Endodermal cell (in vitro differentiated cells): Measurements from ENCODE around the gene ZNF646. TPM values are rescaled to one million over a fixed set of nuclear protein-coding genes. Genes with fewer than 3 reads are reported as not detected.

Experiments
- DNase-seq: peaks from one replicate; pipeline ENCODE4 v3.0.0-alpha.2; 2017
- H3K27ac ChIP-seq: 2 replicates; pipeline ENCODE4 v1.5.1; 2013; ENCODE audit warnings: mild to moderate bottlenecking, low read depth, low read length, moderate library complexity
- H3K27me3 ChIP-seq: 2 replicates; pipeline ENCODE4 v1.6.1; 2013; ENCODE audit warnings: mild to moderate bottlenecking, low read length, moderate library complexity; ENCODE audit not compliant: insufficient read depth, control insufficient read depth, poor library complexity, severe bottlenecking
- H3K36me3 ChIP-seq: 2 replicates; pipeline ENCODE4 v1.7.0; 2013; ENCODE audit warnings: mild to moderate bottlenecking, low read length, moderate library complexity; ENCODE audit not compliant: control insufficient read depth, insufficient read depth
- H3K4me1 ChIP-seq: one replicate; pipeline ENCODE4 v1.7.0; 2013; ENCODE audit warnings: low read length; ENCODE audit not compliant: control insufficient read depth, insufficient read depth
- H3K4me3 ChIP-seq: 2 replicates; pipeline ENCODE4 v1.5.1; 2013; ENCODE audit warnings: mild to moderate bottlenecking, low read length, moderate library complexity
- H3K9ac ChIP-seq: 2 replicates; pipeline ENCODE4 v1.6.1; 2013; ENCODE audit warnings: mild to moderate bottlenecking, low read length, moderate library complexity; ENCODE audit not compliant: poor library complexity, severe bottlenecking; ENCODE audit errors: extremely low read depth
- H3K9me3 ChIP-seq: 2 replicates; pipeline ENCODE4 v1.6.1; 2013; ENCODE audit warnings: mild to moderate bottlenecking, low read length, moderate library complexity; ENCODE audit not compliant: control insufficient read depth
- H3K27ac Mint-ChIP-seq: 2 replicates; pipeline ENCODE4 v1.8.0; 2020; ENCODE audit warnings: mixed read lengths
- H3K27me3 Mint-ChIP-seq: 2 replicates; pipeline ENCODE4 v1.8.0; 2021; ENCODE audit warnings: mild to moderate bottlenecking, mixed read lengths; ENCODE audit not compliant: insufficient read depth
- H3K36me3 Mint-ChIP-seq: 2 replicates; pipeline ENCODE4 v1.8.0; 2020; ENCODE audit warnings: low read depth, mixed read lengths
- H3K4me1 Mint-ChIP-seq: 2 replicates; pipeline ENCODE4 v1.8.0; 2020; ENCODE audit warnings: mixed read lengths
- H3K4me3 Mint-ChIP-seq: 2 replicates; pipeline ENCODE4 v1.8.0; 2020; ENCODE audit warnings: mild to moderate bottlenecking, moderate library complexity, mixed read lengths
- H3K9me3 Mint-ChIP-seq: 2 replicates; pipeline ENCODE4 v1.8.0; 2020; ENCODE audit warnings: mild to moderate bottlenecking, mixed read lengths
- CTCF ChIP-seq: fragments of 200-600 bp; sonication (generic); conservative IDR thresholded peaks from 2 replicates; pipeline ENCODE4 v1.5.0; 2021; ENCODE audit warnings: antibody characterized with exemption, mild to moderate bottlenecking
- whole genome bisulfite sequencing, 2 experiments: methylation state at CpG; one replicate each; pipeline versions ENCODE4 v1.1.5 to v1.1.7; 2013; ENCODE audit warnings: missing lambda C conversion rate in 2 of 2, mixed read lengths in 1 of 2; ENCODE audit not compliant: insufficient coverage in 1 of 2, insufficient read length in 1 of 2; 5-methylcytosine and 5-hydroxymethylcytosine counted together
- total RNA-seq, 2 donors: library from RNA; stranded (reverse); fragmentation: NEBNext Ultra II Directional in 1 of 2; extraction: Animal tissue kit (Norgen Biotek cat#: 25700) in 1 of 2; gene quantifications; 2 replicates in 1 of 2; 3 replicates in 1 of 2; pipeline ENCODE4 v1.2.1, GENCODE V29; 2021

Gene ZNF646
- total RNA-seq, 2 donors from 2014 or later, result 24.9 to 29.2 TPM

GRCh38 chr16:31108035-31108793 lies 34.0 kb downstream of the ZNF646 start, which contains the start of gene BCKDK:
TSS of gene BCKDK (plus strand) at chr16:31108386. CDS start at chr16:31109224, 838 bp downstream.
- Mint-ChIP-seq H3K27ac (no peak within 1 kb of the TSS), H3K4me3 (peak within 1 kb of the TSS; percentile 57), H3K4me1 (no peaks in the 10 kb centered on the region), H3K36me3 (peaks cover 29% of the 10 kb centered on the region), H3K9me3 (peaks cover 5% of the 10 kb centered on the region), H3K27me3 (no peaks in the 10 kb centered on the region)
- WGBS, 2 experiments, result 5 to 14% methylated on average over 26 to 68 of the region's 68 CpGs
- H3K27ac ChIP-seq, result no peak within 1 kb of the TSS
- TF ChIP-seq CTCF, result no peak
- H3K4me1 ChIP-seq, result no peaks in the 10 kb centered on the region
- peak; percentile 88 for DNase-seq
- no peaks in the 10 kb centered on the region for H3K9me3 ChIP-seq
- no peaks in the 10 kb centered on the region for H3K27me3 ChIP-seq
- peak within 1 kb of the TSS; percentile 38 for H3K9ac ChIP-seq
- peaks cover 31% of the 10 kb centered on the region for H3K36me3 ChIP-seq
- peak within 1 kb of the TSS; percentile 80 for H3K4me3 ChIP-seq

GRCh38 chr16:31108794-31109558 lies 34.8 kb downstream of the ZNF646 start:
- Mint-ChIP-seq H3K27ac (no peak overlapping the region), H3K9me3 (peaks cover 2% of the 10 kb centered on the region), H3K4me1 (no peaks in the 10 kb centered on the region), H3K4me3 (peak overlapping the region; percentile 57), H3K27me3 (no peaks in the 10 kb centered on the region), H3K36me3 (peaks cover 32% of the 10 kb centered on the region)
- Histone ChIP-seq H3K36me3 (peaks cover 33% of the 10 kb centered on the region), H3K27ac (no peak overlapping the region), H3K27me3 (no peaks in the 10 kb centered on the region), H3K9me3 (no peaks in the 10 kb centered on the region), H3K9ac (peak overlapping the region; percentile 38), H3K4me1 (no peaks in the 10 kb centered on the region), H3K4me3 (peak overlapping the region; percentile 80)
- TF ChIP-seq CTCF, result no peak
- 63 to 76% methylated on average over 35 to 57 of the region's 57 CpGs for WGBS, 2 experiments
- DNase-seq, result no peak

GRCh38 chr16:31109622-31110021 lies 35.4 kb downstream of the ZNF646 start:
- DNase-seq, result no peak
- H3K36me3 ChIP-seq, result peaks cover 33% of the 10 kb centered on the region
- H3K4me3 Mint-ChIP-seq, result peak overlapping the region; percentile 57
- no peaks in the 10 kb centered on the region for H3K4me1 Mint-ChIP-seq
- H3K9me3 ChIP-seq, result no peaks in the 10 kb centered on the region
- no peak overlapping the region for H3K4me3 ChIP-seq
- no peak overlapping the region for H3K27ac ChIP-seq
- H3K27ac Mint-ChIP-seq, result no peak overlapping the region
- WGBS, 2 experiments, result 94% methylated on average over 8 to 12 of the region's 12 CpGs
- no peak overlapping the region for H3K9ac ChIP-seq
- H3K4me1 ChIP-seq, result no peaks in the 10 kb centered on the region
- no peaks in the 10 kb centered on the region for H3K27me3 ChIP-seq
- no peak for TF ChIP-seq CTCF
- peaks cover 32% of the 10 kb centered on the region for H3K36me3 Mint-ChIP-seq
- no peaks in the 10 kb centered on the region for H3K27me3 Mint-ChIP-seq
- H3K9me3 Mint-ChIP-seq, result peaks cover 2% of the 10 kb centered on the region
